Activated CD4-positive, alpha-beta T cell treated with anti-CD3 and anti-CD28 coated beads for 48 hours (primary cell): ENCODE data around the gene CCDC183.
A peak's percentile ranks its signal among the peaks of the same experiment; 100 is the strongest.
"Not testable (repeated sequence)": the region's sequence is repeated elsewhere in the genome, so short reads cannot be mapped to it uniquely, and the experiment has no call there.

ENCODE experiments used
- DNase-seq: peaks from one replicate; pipeline ENCODE4 v3.0.0-alpha.2; 2020

Gene CCDC183

GRCh38 chr9:136840140-136840876 is 44.2 kb downstream of the CCDC183 start:
- no peak for DNase-seq

DNA sequence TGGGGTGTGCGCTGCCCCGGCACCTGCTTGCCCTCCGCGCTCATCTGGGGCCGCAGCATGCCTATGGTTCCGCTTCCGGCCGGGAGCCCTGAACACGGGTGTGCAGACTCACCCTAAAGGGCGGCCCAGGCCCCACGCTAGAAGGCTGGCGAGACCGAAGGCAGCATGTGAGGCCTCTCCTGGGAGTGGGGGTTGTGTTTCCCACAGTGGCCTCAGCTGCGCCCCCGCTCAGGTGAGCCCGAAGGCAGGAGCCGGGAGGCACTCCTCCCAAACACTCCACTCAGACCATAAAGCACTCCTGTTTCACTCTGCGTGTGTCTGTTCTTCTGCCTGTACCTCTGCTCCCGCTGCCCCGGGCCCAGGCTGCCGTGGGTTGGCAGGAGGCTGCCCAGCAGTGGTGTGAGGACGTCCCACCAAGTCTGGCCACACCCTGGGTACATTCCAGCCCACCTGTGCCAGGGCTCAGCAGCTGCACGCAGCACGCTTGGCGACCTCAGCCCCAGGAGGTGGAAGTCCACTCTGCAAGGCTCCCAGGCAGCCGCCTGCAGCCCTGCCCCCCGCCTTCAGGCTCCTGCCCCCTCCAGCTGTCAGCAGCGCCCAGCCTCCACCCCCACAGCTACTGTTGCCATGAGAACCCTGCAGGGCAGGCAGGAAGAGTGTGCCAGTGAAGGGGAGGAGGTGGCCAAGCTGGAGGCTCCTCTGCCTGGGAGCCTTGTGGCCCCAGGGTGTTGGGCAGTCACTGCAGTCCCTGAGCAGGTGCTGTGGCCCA is 44.9 kb downstream of the CCDC183 start:
- no peak for DNase-seq

GRCh38 chr9:136841646-136842379 is 45.7 kb downstream of the CCDC183 start:
- DNase-seq: not testable (repeated sequence)

DNA sequence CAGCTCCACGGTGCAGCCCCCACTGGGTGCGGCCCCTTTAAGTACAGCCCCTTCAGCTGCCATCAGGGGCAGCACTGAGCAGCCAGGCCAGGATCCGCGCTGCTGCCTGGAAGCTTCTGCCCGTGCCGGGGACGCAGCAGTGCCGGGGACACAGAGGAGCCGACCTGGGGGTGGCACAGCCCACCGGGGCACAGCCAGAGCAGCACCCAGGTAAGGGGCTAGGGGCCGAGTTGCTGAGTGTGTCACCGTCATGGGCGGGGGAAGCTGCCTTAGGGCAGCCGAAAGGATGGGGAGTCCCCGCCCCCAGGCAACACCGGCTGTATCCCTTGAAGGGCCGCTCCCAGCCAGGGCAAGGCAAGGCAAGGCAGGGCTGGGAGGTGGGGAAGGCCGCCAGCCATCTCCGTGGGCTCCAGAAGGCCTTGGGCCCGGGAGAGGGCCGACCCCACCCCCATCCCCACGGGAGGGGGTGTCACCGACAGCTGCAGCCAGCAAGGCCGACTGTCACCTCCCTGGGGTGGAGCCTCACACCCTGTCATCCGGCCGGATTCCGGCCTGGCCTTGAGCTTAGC is 46.3 kb downstream of the CCDC183 start, which contains the start of gene AJM1:
AJM1 (plus strand) TSS at position 99 of the 569 bp plus-strand sequence. CDS start 1,937 bp downstream, outside the sequence.
- peak; percentile 87 for DNase-seq

GRCh38 chr9:136843159-136843800 is 47.1 kb downstream of the CCDC183 start:
- DNase-seq: not testable (repeated sequence)

DNA sequence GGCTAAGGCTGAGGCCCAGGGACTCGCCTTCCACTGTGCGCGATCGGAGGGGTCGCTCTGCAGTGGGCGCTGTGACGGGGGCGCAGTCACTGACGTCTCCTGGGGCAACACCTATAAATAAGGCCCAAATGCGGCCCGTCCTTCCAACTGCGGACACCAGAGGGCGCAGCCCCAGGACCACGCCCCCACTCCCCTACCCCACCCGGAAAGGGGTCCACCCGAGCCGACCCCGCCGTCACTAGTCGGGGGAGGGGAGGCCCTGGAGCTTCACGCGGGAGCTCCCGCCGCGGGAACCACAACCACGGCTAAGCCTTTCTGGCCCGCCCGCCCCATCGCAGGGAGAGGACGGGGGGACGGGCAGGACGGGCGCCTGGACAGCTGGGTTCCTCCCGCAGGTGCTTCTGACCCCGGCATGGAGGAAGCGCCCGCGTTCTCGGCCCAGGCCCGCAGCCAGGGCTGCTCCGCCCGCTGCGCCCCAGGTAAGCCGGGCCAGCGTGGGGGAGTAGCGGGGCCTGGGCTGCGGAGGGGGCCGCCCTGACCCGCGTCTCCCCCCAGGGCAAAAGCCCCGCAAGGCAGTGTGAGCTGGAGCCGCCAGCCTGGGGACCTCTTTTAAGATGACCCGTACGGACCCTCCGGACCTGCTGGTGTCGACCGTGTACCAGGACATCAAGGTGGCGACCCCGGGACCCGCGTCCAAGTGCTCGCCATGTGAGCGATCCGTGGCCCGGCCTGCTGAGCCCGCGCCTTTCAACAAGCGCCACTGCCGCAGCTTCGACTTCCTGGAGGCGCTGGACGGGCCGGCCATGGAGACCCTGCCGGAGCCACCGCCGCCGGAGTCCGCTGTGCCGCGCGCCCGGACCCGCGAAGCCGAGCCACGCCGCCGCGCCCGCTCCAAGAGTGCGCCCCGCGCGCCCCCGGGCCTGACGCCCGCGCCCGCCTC is 47.9 kb downstream of the CCDC183 start:
- DNase-seq: peak; percentile 77

DNA sequence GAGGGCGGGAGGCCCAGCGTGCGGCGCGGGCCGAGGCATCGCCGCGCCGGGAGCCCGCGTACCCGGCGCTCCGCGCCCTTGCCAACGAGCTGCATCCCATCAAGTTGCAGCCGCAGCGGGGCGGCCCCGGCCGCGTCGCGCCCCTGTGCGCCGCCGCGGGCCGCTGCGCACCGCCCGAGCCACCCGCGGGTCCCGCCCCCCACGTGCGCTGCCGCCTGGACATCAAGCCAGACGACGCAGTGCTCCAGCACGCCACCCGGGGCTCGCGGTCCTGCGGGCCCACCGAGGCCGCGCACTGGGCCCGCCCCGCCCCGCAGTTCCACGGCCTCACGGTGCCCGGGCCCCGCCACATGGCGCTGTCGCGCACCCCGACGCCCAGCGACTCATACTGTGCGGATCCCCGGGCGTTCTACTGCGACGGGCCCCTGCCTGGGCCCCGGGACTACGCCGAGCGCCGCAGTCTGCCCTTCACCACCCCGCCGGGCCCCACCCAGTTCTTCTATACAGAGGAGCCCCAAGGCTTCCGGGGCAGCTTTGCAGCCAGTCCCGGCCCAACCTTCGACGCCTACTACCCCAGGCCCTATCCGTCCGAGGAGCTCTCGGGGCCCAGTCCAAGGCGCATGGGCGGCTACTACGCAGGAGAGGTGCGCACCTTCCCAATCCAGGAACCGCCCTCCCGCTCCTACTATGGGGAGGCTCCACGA is 48.8 kb downstream of the CCDC183 start:
- DNase-seq: no peak

DNA sequence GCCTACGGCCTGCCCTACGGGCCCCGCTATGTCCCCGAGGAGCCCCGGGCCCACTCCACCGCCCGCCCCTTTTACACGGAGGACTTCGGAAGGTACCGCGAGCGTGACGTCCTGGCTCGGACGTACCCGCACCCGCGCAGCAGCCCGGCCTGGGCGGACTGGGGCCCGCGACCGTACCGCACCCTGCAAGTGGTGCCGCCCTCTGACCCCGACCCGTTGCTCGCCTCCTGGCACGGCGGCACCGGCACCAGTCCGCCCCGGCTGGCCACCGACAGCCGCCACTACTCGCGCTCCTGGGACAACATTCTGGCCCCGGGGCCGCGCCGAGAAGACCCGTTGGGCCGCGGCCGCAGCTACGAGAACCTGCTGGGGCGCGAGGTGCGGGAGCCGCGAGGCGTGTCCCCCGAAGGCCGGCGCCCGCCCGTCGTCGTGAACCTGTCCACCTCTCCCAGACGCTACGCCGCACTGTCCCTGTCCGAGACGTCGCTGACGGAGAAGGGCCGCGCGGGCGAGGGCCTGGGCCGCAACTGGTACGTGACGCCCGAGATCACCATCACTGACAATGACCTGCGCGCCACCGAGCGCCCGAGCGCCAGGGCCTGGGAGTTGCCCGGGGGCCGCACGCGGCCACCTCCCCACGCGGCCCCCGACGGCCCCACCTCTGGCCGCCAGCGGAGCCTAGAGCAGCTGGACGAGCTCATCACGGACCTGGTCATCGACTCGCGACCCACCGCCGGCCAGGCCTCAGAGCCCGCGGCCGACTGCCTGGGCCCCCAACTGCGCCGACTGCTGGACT is 49.5 kb downstream of the CCDC183 start:
- no peak for DNase-seq

GRCh38 chr9:136846376-136847087 is 50.4 kb downstream of the CCDC183 start:
- no peak for DNase-seq

DNA sequence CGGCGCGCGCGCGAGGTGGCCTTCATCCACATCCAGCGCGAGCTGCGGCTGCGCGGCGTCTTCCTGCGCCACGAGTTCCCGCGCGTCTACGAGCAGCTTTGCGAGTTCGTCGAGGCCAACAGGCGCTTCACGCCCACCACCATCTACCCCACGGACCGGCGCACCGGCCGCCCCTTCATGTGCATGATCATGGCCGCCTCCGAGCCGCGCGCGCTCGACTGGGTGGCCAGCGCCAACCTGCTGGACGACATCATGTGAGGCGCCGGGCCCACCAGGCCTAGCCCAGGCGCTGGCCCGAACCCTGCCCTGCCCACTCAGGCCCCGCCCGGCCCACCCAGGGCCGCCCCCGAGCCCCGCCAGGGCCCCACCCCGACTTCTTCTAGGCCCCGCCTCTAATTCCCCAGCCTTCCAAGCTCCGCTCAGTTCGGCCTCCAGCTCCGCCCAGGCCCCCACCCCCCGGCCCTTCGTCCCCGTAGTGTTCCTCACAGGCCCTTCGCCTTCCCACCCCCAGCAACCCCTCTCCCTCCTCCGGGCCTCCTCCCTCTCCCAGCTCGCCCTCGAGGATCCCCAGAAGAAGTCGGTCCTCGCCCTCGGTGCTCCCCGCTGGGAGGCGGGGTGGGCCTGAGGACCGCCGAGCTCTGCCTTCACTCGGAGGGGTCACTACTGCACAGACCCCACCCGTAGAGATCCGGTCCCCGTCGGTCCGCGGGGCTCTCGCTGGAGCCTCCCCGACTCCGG is 51.1 kb downstream of the CCDC183 start:
- peak; percentile 45 for DNase-seq

DNA sequence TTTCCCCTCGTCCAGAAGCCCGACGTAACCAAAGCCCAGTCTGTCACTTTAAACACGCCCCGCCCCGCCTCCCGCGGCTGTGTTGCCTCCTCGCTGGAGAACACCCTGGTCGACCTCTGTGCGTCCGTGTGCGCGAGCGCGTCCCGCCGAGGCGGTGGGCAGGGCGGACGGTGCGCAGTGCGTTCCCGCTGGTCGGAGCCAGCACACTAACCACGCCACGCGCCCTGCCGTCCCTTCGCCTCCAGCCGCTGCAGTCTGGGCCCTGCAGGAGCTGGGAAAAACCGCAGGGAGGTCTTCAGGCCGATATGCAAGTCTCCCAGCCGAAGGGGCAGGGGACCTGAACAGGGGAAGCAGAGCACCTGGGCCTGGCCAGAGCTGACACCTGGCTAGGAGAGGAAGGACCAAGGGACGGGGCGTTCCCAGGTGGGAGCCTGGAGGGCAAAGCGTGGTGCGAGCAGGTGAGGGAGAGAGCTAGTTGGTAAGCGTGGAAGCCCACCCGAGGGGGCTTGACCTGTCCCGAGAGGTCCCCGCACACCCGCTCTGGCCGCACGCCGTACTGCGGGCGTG is 51.8 kb downstream of the CCDC183 start:
- DNase-seq: peak; percentile 92

- peak; percentile 65 for DNase-seq
These were observed 52.4 kb downstream of the CCDC183 start for GRCh38 chr9:136848393-136849037.

GRCh38 chr9:136849038-136849959 is 53.2 kb downstream of the CCDC183 start, which contains the start of gene PHPT1:
Gene PHPT1, plus strand, starts transcription at chr9:136849409. Its CDS starts 22 bp downstream, at chr9:136849431.
- DNase-seq: peak; percentile 98

GRCh38 chr9:136849960-136850865 is 54.1 kb downstream of the CCDC183 start:
- no peak for DNase-seq
